BJ (cell line): Measurements from ENCODE around the gene HSD11B1L. TPM values are rescaled to one million over a fixed set of nuclear protein-coding genes. Genes with fewer than 3 reads are reported as not detected.

ENCODE experiments used
- CTCF ChIA-PET: fragments of 350-600 bp; formaldehyde crosslinking; extraction: SDS; loops from one replicate; lab custom pipeline; 2021; ENCODE audit warnings: antibody characterized with exemption, inconsistent platforms; lab: Yijun Ruan, JAX
- POLR2A ChIA-PET: fragments of 300-600 bp; sonication (Branson Sonifier 250); formaldehyde crosslinking; extraction: SDS; loops from one replicate; lab custom pipeline; 2021; ENCODE audit warnings: antibody characterized with exemption; lab: Charles Lee
- DNase-seq: peaks from one replicate; pipeline ENCODE4 v3.0.0-alpha.2; 2011; ENCODE audit warnings: low read depth
- H3K27me3 ChIP-seq: 2 replicates; pipeline ENCODE4 v1.6.0; 2011; ENCODE audit warnings: low read length; ENCODE audit not compliant: control insufficient read depth, insufficient read depth
- H3K36me3 ChIP-seq: 2 replicates; pipeline ENCODE4 v1.5.1; 2011; ENCODE audit warnings: low read length; ENCODE audit not compliant: control insufficient read depth, insufficient read depth
- H3K4me3 ChIP-seq: 2 replicates; pipeline ENCODE4 v1.5.1; 2011; ENCODE audit warnings: low read depth, mild to moderate bottlenecking, control low read depth, low read length
- polyA plus RNA-seq: library from polyadenylated mRNA; depleted of rRNA; stranded (reverse); fragments of >200 nt; gene quantifications from 2 replicates; pipeline ENCODE4 v1.2.3, GENCODE V29; 2011
- TF ChIP-seq, protein P1 (sequence below): IDR thresholded peaks from 2 replicates; pipeline ENCODE4 v1.5.1; 2011; ENCODE audit warnings: low read depth, mild to moderate bottlenecking, control low read depth, inconsistent platforms, low read length, moderate library complexity; ENCODE audit not compliant: insufficient read depth

HSD11B1L gene
- polyA plus RNA-seq, 1 experiment, result 5.6 TPM

DNA sequence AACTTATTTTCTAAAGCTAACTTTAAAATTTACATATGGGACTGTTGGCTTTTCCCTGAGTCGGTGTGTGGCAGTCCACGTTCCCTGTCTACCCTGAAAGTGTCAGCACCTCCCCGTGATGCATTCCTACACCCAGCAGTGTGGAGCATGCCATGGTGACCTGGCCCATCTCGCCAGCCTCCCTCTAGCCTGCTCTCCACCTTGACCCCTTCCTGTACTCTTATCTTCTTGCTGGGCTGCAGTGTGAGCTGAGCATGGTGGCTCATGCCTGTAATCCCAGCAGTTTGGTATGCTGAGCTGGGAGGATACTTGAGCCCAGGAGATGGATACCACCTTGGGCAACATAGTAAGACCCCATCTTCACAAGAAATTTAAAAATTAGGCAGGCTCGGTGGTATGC lies 25.9 kb upstream of the HSD11B1L start:
- Histone ChIP-seq H3K27me3 (no peaks in the 10 kb centered on the region), H3K36me3 (peaks cover 43% of the 10 kb centered on the region), H3K4me3 (no peak overlapping the region)
- CTCF ChIA-PET, result interaction anchor here (0.6 to 2.1 kb wide), 3 partner anchors 9 to 32 kb away, joined by 3 to 9 read pairs (median 4); no protein-coding TSS in a partner anchor
- DNase-seq, result no peak
- TF ChIP-seq, protein P1, sequence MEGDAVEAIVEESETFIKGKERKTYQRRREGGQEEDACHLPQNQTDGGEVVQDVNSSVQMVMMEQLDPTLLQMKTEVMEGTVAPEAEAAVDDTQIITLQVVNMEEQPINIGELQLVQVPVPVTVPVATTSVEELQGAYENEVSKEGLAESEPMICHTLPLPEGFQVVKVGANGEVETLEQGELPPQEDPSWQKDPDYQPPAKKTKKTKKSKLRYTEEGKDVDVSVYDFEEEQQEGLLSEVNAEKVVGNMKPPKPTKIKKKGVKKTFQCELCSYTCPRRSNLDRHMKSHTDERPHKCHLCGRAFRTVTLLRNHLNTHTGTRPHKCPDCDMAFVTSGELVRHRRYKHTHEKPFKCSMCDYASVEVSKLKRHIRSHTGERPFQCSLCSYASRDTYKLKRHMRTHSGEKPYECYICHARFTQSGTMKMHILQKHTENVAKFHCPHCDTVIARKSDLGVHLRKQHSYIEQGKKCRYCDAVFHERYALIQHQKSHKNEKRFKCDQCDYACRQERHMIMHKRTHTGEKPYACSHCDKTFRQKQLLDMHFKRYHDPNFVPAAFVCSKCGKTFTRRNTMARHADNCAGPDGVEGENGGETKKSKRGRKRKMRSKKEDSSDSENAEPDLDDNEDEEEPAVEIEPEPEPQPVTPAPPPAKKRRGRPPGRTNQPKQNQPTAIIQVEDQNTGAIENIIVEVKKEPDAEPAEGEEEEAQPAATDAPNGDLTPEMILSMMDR, result no peak
- POLR2A ChIA-PET, result no interaction called here

DNA sequence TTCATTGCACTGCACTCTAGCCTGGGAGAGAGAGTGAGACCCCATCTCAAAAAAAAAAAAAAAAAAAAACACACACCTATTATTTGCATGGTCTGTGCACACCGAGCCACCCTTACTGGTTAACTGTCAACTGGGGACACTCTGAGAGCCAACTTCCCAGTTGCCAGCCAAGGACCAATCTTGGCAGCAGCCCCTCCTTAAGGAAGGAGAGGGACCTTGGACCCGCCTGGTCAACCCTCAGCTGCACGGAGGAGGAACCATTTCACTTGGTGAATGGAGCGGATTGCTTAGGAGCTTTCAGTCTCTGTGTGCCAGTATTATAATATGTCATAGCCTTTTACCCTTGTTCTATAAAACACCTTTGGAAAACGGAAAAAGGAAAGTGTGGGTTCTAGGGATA lies 25.4 kb upstream of the HSD11B1L start:
- TF ChIP-seq, protein P1, result no peak
- Histone ChIP-seq H3K36me3 (peaks cover 41% of the 10 kb centered on the region), H3K4me3 (no peak overlapping the region), H3K27me3 (no peaks in the 10 kb centered on the region)
- no peak for DNase-seq
- ChIA-PET POLR2A (no interaction called here), CTCF (interaction anchor here (1.4 to 2.1 kb wide), 2 partner anchors 9 to 10 kb away, joined by 4 to 9 read pairs; no protein-coding TSS in a partner anchor)

DNA sequence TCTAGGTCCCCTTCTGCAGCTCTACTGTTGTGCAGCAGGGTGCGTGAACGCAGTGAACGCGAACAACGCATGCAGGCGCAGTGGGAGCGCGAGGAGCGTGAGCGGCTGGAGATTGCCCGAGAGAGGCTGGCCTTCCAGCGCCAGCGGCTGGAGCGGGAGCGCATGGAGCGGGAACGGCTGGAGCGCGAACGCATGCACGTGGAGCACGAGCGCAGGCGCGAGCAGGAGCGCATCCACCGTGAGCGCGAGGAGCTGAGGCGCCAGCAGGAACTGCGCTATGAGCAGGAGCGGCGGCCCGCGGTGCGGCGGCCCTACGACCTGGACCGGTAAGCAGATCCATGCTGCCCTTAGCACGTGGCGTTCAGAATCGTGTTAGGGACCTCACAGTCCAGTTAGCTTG lies 19.3 kb upstream of the HSD11B1L start:
- Histone ChIP-seq H3K36me3 (peaks cover 38% of the 10 kb centered on the region), H3K4me3 (no peak overlapping the region), H3K27me3 (no peaks in the 10 kb centered on the region)
- CTCF ChIA-PET, result no interaction called here
- no peak for DNase-seq
- POLR2A ChIA-PET, result no interaction called here
- TF ChIP-seq, protein P1, result no peak

DNA sequence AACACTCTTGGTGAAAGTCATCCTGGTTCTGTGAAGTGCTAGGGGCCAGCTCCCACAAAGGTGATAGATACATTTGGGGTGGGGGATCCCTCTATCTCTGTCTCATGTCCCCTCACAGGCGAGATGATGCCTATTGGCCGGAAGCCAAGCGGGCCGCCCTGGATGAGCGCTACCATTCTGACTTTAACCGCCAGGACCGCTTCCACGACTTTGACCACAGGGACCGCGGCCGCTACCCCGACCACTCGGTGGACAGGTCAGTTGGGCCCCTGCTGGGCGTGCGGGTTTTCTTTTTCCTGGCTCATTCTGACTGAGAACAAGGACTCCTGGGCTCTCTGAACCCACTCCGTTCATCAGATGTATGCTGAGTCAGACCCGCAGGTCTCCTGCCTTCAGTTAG lies 16.9 kb upstream of the HSD11B1L start:
- Histone ChIP-seq H3K4me3 (no peak overlapping the region), H3K36me3 (peaks cover 49% of the 10 kb centered on the region), H3K27me3 (no peaks in the 10 kb centered on the region)
- no peak for DNase-seq
- CTCF ChIA-PET, result interaction anchor here (1.5 kb wide), 1 partner anchor 9 kb away, joined by 4 read pairs; no protein-coding TSS in a partner anchor
- TF ChIP-seq, protein P1, result no peak
- POLR2A ChIA-PET, result no interaction called here

DNA sequence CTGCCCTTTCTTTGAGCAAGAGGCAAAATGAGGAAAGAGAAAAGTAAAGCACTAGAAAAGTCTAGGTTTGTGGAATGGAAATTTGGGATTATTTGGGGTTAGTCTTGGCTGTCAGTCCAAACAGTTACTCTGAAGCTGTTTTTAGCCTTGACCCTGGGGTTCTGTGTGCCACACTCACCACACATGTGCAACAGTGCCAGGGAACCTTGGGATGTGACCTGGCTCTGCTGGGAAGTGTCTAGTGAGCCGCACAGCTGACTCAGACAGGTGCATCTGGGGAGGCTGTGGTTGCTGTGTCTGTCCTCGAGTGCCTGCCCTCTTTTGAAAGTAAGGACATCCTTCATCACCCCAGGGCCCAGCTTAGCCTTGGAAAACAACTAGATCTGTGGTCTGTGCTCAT lies 16.3 kb upstream of the HSD11B1L start:
- TF ChIP-seq, protein P1, result no peak
- Histone ChIP-seq H3K4me3 (no peak overlapping the region), H3K36me3 (peaks cover 52% of the 10 kb centered on the region), H3K27me3 (no peaks in the 10 kb centered on the region)
- DNase-seq, result no peak
- CTCF ChIA-PET, result interaction anchor here (1.5 kb wide), 1 partner anchor 10 kb away, joined by 4 read pairs; no protein-coding TSS in a partner anchor
- POLR2A ChIA-PET, result no interaction called here
